Heart left ventricle (tissue), 13 donors: ENCODE measurements around the gene C4orf54.

Experiments used
- CTCF ChIP-seq, 12 donors: fragments of 200-600 bp; sonication (generic) in 4 of 12; IDR thresholded peaks; one replicate each; pipeline versions ENCODE4 v1.5.0 to v1.8.0; 2018 to 2022; ENCODE audit warnings: antibody characterized with exemption in 12 of 12, mild to moderate bottlenecking in 5 of 12
- POLR2A ChIP-seq, 2 donors: fragments of 450-650 bp; IDR thresholded peaks; one replicate each; pipeline ENCODE4 v1.6.1; 2017; ENCODE audit warnings: antibody characterized with exemption in 2 of 2, mild to moderate bottlenecking in 2 of 2, moderate library complexity in 2 of 2
- donor health status: ischemic (EF 13 %, LVEDD 7.1; RV severe dilation, severe dysfunction).
- donor health status: DM: no; HTN: yes; CAD: no.
- donor health status: DM: no; HTN: no; CAD: no.
- donor health status: ischemic (EF 25% LVEDD 6.9; RV normal size, moderate dysfunction).
- donor health status: ischemic (EF 25% LVEDD 5.7; RV mildly dilated, moderate dysfunction).
- donor health status: ischemic (EF 35%, LVEDD 5.7; RV mildly dilated, moderate dysfunction).
- donor health status: nonischemic (EF 11% LVEDD 7.7; RV severe dilation, severe dysfunction).
- donor health status: DM: yes; HTN: yes; CAD: no.
- donor health status: PGD.
- donor health status: ischemic (EF 29% LVEDD 5.4; RV normal size, mild dysfunction).
- donor health status: nonischemic (EF 23%, LVEDD 6.1; RV moderate dilation, normal function).

- TF ChIP-seq CTCF (IDR thresholded peaks at IDR 0.05) (no peak), POLR2A (IDR thresholded peaks at IDR 0.05) (no peak)
Observed at GRCh38 chr4:99651016-99651769, 6.4 kb downstream of the C4orf54 start.
